Measurements from ENCODE around the gene ASB6.

DNA sequence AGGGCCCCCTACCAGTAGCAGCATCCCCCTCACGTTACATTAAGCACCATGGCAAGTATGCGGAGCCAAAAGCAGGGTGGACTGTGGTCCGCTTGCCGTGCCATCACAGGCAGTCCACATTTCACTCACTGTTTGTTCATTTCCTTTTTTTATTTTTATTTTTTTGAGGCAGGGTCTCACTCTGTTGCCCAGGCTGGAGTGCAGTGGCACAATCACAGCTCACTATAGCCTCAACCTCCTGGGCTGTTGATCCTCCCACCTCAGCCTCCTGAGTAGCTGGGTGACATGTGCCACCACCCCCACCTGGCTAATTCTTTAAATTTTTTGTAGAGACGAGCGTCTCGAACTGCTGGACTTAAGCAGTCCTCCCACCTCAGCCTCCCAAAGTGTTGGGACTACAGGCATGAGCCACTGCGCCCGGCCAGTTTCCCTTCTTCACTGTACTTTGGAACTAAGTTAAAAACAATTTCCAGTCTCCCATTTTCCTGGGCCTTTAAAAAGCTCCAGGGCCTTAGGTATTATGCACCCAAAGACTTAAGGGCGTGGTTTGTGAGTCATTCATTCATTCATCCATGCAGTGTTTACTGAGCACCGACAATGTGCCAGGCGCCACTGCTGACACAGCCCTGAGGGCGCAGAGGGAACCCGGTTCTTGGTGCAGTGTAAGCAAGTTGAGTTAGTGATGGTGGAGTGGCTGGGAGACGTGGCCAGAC is 43.4 kb upstream of the ASB6 start:
- TF ChIP-seq, protein P1, sequence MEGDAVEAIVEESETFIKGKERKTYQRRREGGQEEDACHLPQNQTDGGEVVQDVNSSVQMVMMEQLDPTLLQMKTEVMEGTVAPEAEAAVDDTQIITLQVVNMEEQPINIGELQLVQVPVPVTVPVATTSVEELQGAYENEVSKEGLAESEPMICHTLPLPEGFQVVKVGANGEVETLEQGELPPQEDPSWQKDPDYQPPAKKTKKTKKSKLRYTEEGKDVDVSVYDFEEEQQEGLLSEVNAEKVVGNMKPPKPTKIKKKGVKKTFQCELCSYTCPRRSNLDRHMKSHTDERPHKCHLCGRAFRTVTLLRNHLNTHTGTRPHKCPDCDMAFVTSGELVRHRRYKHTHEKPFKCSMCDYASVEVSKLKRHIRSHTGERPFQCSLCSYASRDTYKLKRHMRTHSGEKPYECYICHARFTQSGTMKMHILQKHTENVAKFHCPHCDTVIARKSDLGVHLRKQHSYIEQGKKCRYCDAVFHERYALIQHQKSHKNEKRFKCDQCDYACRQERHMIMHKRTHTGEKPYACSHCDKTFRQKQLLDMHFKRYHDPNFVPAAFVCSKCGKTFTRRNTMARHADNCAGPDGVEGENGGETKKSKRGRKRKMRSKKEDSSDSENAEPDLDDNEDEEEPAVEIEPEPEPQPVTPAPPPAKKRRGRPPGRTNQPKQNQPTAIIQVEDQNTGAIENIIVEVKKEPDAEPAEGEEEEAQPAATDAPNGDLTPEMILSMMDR (IDR thresholded peaks at IDR 0.05), result no peak
- TF ChIP-seq POLR2AphosphoS5 (IDR thresholded peaks at IDR 0.05), result no peak
- TF ChIP-seq EP300 (IDR thresholded peaks at IDR 0.05; ENCODE audit: low read depth), result no peak

Measured in transverse colon (tissue), 4 donors.